IMR-90 (cell line): ENCODE data around the gene CFAP43. TPM values are rescaled to one million over a fixed set of nuclear protein-coding genes. Genes with fewer than 3 reads are reported as not detected.

Experiments used
- ATAC-seq: fragments of 200-7000 bp; cut with Tn5 transposase; 2 replicates; pipeline ENCODE4 v1.9.1; 2020; ENCODE audit warnings: low read depth, mild to moderate bottlenecking, moderate library complexity
- BruUV-seq: library from RNA; stranded (reverse); fragments of 400-500 nt; replicated peaks from 2 replicates; lab custom pipeline; 2021; lab: Mats Ljungman, UMichigan
- CTCF ChIA-PET: fragments of 300-600 bp; formaldehyde crosslinking; extraction: SDS; loops from one replicate; lab custom pipeline; 2021; ENCODE audit warnings: antibody characterized with exemption; lab: Yijun Ruan, JAX
- POLR2A ChIA-PET: fragments of 300-600 bp; sonication (Branson Sonifier 250); formaldehyde crosslinking; loops from one replicate; lab custom pipeline; 2022; ENCODE audit warnings: antibody characterized with exemption; ENCODE audit not compliant: unreplicated experiment; lab: Charles Lee
- DNase-seq: peaks from one replicate; pipeline ENCODE4 v3.0.0; 2013
- H2AFZ ChIP-seq: replicated peaks from 2 replicates; pipeline ENCODE3; 2013; ENCODE audit warnings: low read length, mild to moderate bottlenecking; ENCODE audit not compliant: poor library complexity
- H2AK5ac ChIP-seq: 2 replicates; pipeline ENCODE4 v1.6.1; 2013; ENCODE audit warnings: low read depth, low read length, inconsistent platforms
- H2AK9ac ChIP-seq: replicated peaks from 2 replicates; pipeline ENCODE3; 2013; ENCODE audit warnings: mild to moderate bottlenecking, low read depth, low read length, moderate library complexity; ENCODE audit not compliant: poor library complexity
- H2BK120ac ChIP-seq: 2 replicates; pipeline ENCODE4 v1.6.1; 2013; ENCODE audit warnings: low read depth, low read length, inconsistent platforms
- H2BK15ac ChIP-seq: 3 replicates; pipeline ENCODE4 v1.6.1; 2013; ENCODE audit warnings: low read depth, low read length, inconsistent platforms
- H2BK20ac ChIP-seq: 2 replicates; pipeline ENCODE4 v1.6.1; 2013; ENCODE audit warnings: low read depth, mild to moderate bottlenecking, inconsistent platforms, low read length, moderate library complexity
- H2BK5ac ChIP-seq: 2 replicates; pipeline ENCODE4 v1.6.1; 2013; ENCODE audit warnings: mild to moderate bottlenecking, low read depth, low read length, inconsistent platforms; ENCODE audit not compliant: poor library complexity, severe bottlenecking
- H3K14ac ChIP-seq: replicated peaks from 2 replicates; pipeline ENCODE4 v1.6.1; 2013; ENCODE audit warnings: low read depth, low read length, inconsistent platforms
- H3K18ac ChIP-seq: 2 replicates; pipeline ENCODE4 v1.6.1; 2013; ENCODE audit warnings: low read depth, low read length, control low read depth
- H3K23ac ChIP-seq: 2 replicates; pipeline ENCODE4 v1.6.1; 2013; ENCODE audit warnings: low read depth, low read length, inconsistent platforms
- H3K27ac ChIP-seq: 2 replicates; pipeline ENCODE4 v1.5.1; 2013; ENCODE audit warnings: mild to moderate bottlenecking, control low read depth, low read length; ENCODE audit not compliant: insufficient read depth
- H3K27me3 ChIP-seq: 2 replicates; pipeline ENCODE4 v1.6.1; 2013; ENCODE audit warnings: low read length; ENCODE audit not compliant: control insufficient read depth, insufficient read depth
- H3K36me3 ChIP-seq: 2 replicates; pipeline ENCODE4 v1.6.1; 2013; ENCODE audit warnings: low read length, mixed read lengths; ENCODE audit not compliant: control insufficient read depth, insufficient read depth
- H3K4ac ChIP-seq: 2 replicates; pipeline ENCODE4 v1.6.1; 2013; ENCODE audit warnings: low read depth, low read length, inconsistent platforms
- H3K4me1 ChIP-seq: 2 replicates; pipeline ENCODE4 v1.6.1; 2013; ENCODE audit warnings: low read length, mixed read lengths; ENCODE audit not compliant: control insufficient read depth, insufficient read depth
- H3K4me2 ChIP-seq: 2 replicates; pipeline ENCODE4 v1.6.1; 2013; ENCODE audit warnings: low read depth, mild to moderate bottlenecking, control low read depth, low read length, moderate library complexity
- H3K4me3 ChIP-seq: 2 replicates; pipeline ENCODE4 v1.5.1; 2013; ENCODE audit warnings: low read depth, mild to moderate bottlenecking, control low read depth, low read length, moderate library complexity; ENCODE audit not compliant: insufficient read depth
- H3K56ac ChIP-seq: 2 replicates; pipeline ENCODE4 v1.6.1; 2013; ENCODE audit warnings: low read length, inconsistent platforms; ENCODE audit not compliant: insufficient read depth; ENCODE audit errors: extremely low read depth
- H3K79me1 ChIP-seq, 2 experiments: 2 replicates each; pipeline ENCODE4 v1.6.1; 2013; ENCODE audit warnings: low read length in 2 of 2, inconsistent platforms in 1 of 2, low read depth in 1 of 2
- H3K9ac ChIP-seq: 2 replicates; pipeline ENCODE4 v1.6.1; 2013; ENCODE audit warnings: low read depth, low read length, control low read depth
- H3K9me1 ChIP-seq: 2 replicates; pipeline ENCODE4 v1.6.1; 2013; ENCODE audit warnings: low read length, inconsistent platforms; ENCODE audit not compliant: insufficient read depth
- H3K9me3 ChIP-seq: 2 replicates; pipeline ENCODE4 v1.6.1; 2013; ENCODE audit warnings: low read length; ENCODE audit not compliant: control insufficient read depth, insufficient read depth
- H4K20me1 ChIP-seq: 2 replicates; pipeline ENCODE4 v1.6.1; 2013; ENCODE audit warnings: low read length, inconsistent platforms; ENCODE audit not compliant: insufficient read depth
- H4K5ac ChIP-seq: 2 replicates; pipeline ENCODE4 v1.6.1; 2013; ENCODE audit warnings: mild to moderate bottlenecking, low read depth, low read length, control low read depth
- H4K8ac ChIP-seq, 2 experiments: 2 replicates each; pipeline ENCODE4 v1.6.1; 2013; ENCODE audit warnings: low read depth in 2 of 2, low read length in 2 of 2, control low read depth in 1 of 2, inconsistent platforms in 1 of 2
- H4K91ac ChIP-seq: 2 replicates; pipeline ENCODE4 v1.6.1; 2013; ENCODE audit warnings: low read depth, low read length, inconsistent platforms; ENCODE audit not compliant: insufficient read depth
- BHLHE40 ChIP-seq: fragments of 150-350 bp; IDR thresholded peaks from 2 replicates; pipeline ENCODE4 v1.6.1; 2016; ENCODE audit warnings: mild to moderate bottlenecking, low read depth, low read length
- CEBPB ChIP-seq: IDR thresholded peaks from 2 replicates; pipeline ENCODE4 v1.6.1; 2012; ENCODE audit warnings: low read depth, low read length, improper control_type of control experiment
- CHD1 ChIP-seq: IDR thresholded peaks from 2 replicates; pipeline ENCODE4 v1.6.1; 2012; ENCODE audit warnings: low read depth, low read length, improper control_type of control experiment
- FOS ChIP-seq: fragments of 150-350 bp; IDR thresholded peaks from 2 replicates; pipeline ENCODE4 v1.6.1; 2016; ENCODE audit warnings: low read depth, low read length
- MAFK ChIP-seq: IDR thresholded peaks from 2 replicates; pipeline ENCODE4 v1.6.1; 2012; ENCODE audit warnings: low read depth, low read length, improper control_type of control experiment
- MAZ ChIP-seq: IDR thresholded peaks from 2 replicates; pipeline ENCODE4 v1.6.1; 2012; ENCODE audit warnings: low read depth, mild to moderate bottlenecking, low read length, improper control_type of control experiment, moderate library complexity, borderline replicate concordance
- MXI1 ChIP-seq: IDR thresholded peaks from 2 replicates; pipeline ENCODE4 v1.6.1; 2012; ENCODE audit warnings: low read depth, mild to moderate bottlenecking, low read length, moderate library complexity, borderline replicate concordance
- NFE2L2 ChIP-seq: fragments of 150-350 bp; IDR thresholded peaks from 2 replicates; pipeline ENCODE4 v1.6.1; 2016; ENCODE audit warnings: low read depth, mild to moderate bottlenecking, low read length
- POLR2A ChIP-seq: IDR thresholded peaks from 2 replicates; pipeline ENCODE4 v1.6.1; 2012; ENCODE audit warnings: mild to moderate bottlenecking, low read depth, low read length
- RAD21 ChIP-seq: IDR thresholded peaks from 2 replicates; pipeline ENCODE4 v1.6.1; 2012; ENCODE audit warnings: low read length, improper control_type of control experiment
- RCOR1 ChIP-seq: IDR thresholded peaks from 2 replicates; pipeline ENCODE4 v1.6.1; 2012; ENCODE audit warnings: mild to moderate bottlenecking, low read length, improper control_type of control experiment; ENCODE audit not compliant: insufficient replicate concordance
- RFX5 ChIP-seq: IDR thresholded peaks from 2 replicates; pipeline ENCODE4 v1.8.0; 2012; ENCODE audit warnings: low read depth, mild to moderate bottlenecking, low read length, moderate library complexity
- SMC3 ChIP-seq: fragments of 150-350 bp; IDR thresholded peaks from 2 replicates; pipeline ENCODE4 v1.6.1; 2016; ENCODE audit warnings: low read depth, mild to moderate bottlenecking, antibody characterized with exemption, low read length, moderate library complexity
- WGBS, 2 experiments: methylation state at CpG; one replicate each; pipeline versions ENCODE4 v1.1.5 to v1.1.7; 2013; ENCODE audit warnings: missing lambda C conversion rate in 2 of 2; ENCODE audit not compliant: insufficient read length in 1 of 2; ENCODE audit errors: extremely low coverage in 2 of 2; 5-methylcytosine and 5-hydroxymethylcytosine counted together
- dilution Hi-C: fragments of 300-500 bp; cut with HindIII; formaldehyde crosslinking; loops from one replicate; pipeline ENCODE4 v1.14.3; 2018; ENCODE audit warnings: low sequenced_read_pairs; ENCODE audit not compliant: unreplicated experiment
- in situ Hi-C: fragments of 300-500 bp; cut with MboI; formaldehyde crosslinking; loops from 3 replicates; pipeline ENCODE4 v1.14.3; 2019; ENCODE audit warnings: low sequenced_read_pairs, inconsistent platforms, mixed read lengths
- intact Hi-C: fragments of 100-400 bp; cut with micrococcal nuclease; formaldehyde crosslinking; loops from 2 replicates; pipeline ENCODE4 v1.10.0; 2022
- polyA plus RNA-seq, 3 experiments: library from polyadenylated mRNA; depleted of rRNA; stranded (reverse); fragments of >200 nt; gene quantifications; 2 replicates each; pipeline ENCODE4 v1.2.3, GENCODE V29; 2012; ENCODE audit warnings: low replicate concordance in 1 of 3
- total RNA-seq: library from RNA; depleted of rRNA; stranded (reverse); fragments of >200 nt; gene quantifications from 2 replicates; pipeline ENCODE4 v1.2.3, GENCODE V29; 2012
- TF ChIP-seq, protein P1 (sequence below): conservative IDR thresholded peaks from 2 replicates; pipeline ENCODE4 v1.5.1; 2012; ENCODE audit warnings: mild to moderate bottlenecking, low read depth, low read length, improper control_type of control experiment
- TF ChIP-seq, protein P2 (sequence below): fragments of 150-350 bp; IDR thresholded peaks from 2 replicates; pipeline ENCODE4 v1.6.1; 2016; ENCODE audit warnings: low read depth, mild to moderate bottlenecking, low read length, moderate library complexity, borderline replicate concordance

CFAP43 gene
- total and polyA plus RNA-seq, 2 of the 4 experiments (the other 2 are of a cell fraction): under 0.01 to 0.05 TPM

DNA sequence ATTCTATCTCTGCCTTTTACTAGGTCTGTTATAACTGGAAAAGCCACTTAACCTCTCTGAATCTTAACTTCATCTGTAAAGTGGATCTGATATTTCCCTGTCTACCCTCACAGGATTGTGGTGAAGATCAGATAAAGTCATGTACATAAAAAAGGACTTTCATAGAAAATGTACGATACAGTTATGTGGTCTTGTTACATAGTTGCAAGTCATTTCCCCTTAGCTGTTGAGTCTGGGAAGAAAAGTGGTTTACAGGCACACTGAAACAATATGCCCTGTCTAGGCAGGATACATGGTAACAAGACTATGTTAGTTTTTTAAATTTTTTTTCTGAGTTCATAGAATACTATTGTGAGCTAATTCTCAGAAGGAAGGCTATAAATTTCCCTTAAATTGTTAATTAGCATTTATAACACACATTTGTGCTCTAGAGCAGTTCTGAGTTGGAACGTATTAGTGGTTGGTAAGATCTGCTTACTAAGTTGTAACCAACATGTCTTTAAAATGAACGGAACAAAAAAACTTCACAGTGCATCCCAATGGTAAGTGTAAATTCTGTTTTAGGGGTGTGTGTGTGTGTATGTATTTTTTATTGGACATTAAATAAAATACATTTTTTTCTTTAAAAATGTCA lies 15.5 kb upstream of the CFAP43 start:
- POLR2A ChIA-PET: no interaction called here
- no peak overlapping the region for H3K4me2 ChIP-seq
- H3K4ac ChIP-seq: no peak overlapping the region
- no peak overlapping the region for H2BK15ac ChIP-seq
- H4K8ac ChIP-seq: no peak overlapping the region
- H2AK9ac ChIP-seq: no peak overlapping the region
- H4K91ac ChIP-seq: no peak overlapping the region
- H3K14ac ChIP-seq: no peak overlapping the region
- H2BK20ac ChIP-seq: no peak overlapping the region
- no peak overlapping the region for H3K27ac ChIP-seq
- 80% methylated on average over 1 of the region's 3 CpGs; no CpG with 5 or more reads in 1 of the 2 experiments for WGBS, 2 experiments
- H3K56ac ChIP-seq: no peak overlapping the region
- no peak for DNase-seq
- no peak for ATAC-seq
- intact Hi-C loops: no loop called here
- H3K27me3 ChIP-seq: no peaks in the 10 kb centered on the region
- in situ Hi-C loops: no loop called here
- no peak overlapping the region for H2AFZ ChIP-seq
- H3K9ac ChIP-seq: no peak overlapping the region
- TF ChIP-seq MXI1: no peak
- TF ChIP-seq BHLHE40: no peak
- no peak for TF ChIP-seq CHD1
- no peak for TF ChIP-seq SMC3
- no peak for TF ChIP-seq RFX5
- no peak for TF ChIP-seq NFE2L2
- TF ChIP-seq, protein P1, sequence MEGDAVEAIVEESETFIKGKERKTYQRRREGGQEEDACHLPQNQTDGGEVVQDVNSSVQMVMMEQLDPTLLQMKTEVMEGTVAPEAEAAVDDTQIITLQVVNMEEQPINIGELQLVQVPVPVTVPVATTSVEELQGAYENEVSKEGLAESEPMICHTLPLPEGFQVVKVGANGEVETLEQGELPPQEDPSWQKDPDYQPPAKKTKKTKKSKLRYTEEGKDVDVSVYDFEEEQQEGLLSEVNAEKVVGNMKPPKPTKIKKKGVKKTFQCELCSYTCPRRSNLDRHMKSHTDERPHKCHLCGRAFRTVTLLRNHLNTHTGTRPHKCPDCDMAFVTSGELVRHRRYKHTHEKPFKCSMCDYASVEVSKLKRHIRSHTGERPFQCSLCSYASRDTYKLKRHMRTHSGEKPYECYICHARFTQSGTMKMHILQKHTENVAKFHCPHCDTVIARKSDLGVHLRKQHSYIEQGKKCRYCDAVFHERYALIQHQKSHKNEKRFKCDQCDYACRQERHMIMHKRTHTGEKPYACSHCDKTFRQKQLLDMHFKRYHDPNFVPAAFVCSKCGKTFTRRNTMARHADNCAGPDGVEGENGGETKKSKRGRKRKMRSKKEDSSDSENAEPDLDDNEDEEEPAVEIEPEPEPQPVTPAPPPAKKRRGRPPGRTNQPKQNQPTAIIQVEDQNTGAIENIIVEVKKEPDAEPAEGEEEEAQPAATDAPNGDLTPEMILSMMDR: no peak
- no peak for TF ChIP-seq POLR2A
- no peak for TF ChIP-seq MAFK
- TF ChIP-seq, protein P2, sequence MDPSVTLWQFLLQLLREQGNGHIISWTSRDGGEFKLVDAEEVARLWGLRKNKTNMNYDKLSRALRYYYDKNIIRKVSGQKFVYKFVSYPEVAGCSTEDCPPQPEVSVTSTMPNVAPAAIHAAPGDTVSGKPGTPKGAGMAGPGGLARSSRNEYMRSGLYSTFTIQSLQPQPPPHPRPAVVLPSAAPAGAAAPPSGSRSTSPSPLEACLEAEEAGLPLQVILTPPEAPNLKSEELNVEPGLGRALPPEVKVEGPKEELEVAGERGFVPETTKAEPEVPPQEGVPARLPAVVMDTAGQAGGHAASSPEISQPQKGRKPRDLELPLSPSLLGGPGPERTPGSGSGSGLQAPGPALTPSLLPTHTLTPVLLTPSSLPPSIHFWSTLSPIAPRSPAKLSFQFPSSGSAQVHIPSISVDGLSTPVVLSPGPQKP: no peak
- no peak for TF ChIP-seq CEBPB
- TF ChIP-seq FOS: no peak
- TF ChIP-seq MAZ: no peak
- no peak for TF ChIP-seq RAD21
- no peak for TF ChIP-seq RCOR1
- dilution Hi-C loops: no loop called here
- H2BK120ac ChIP-seq: no peak overlapping the region
- H3K23ac ChIP-seq: no peak overlapping the region
- H2BK5ac ChIP-seq: no peak overlapping the region
- CTCF ChIA-PET: no interaction called here
- no peaks in the 10 kb centered on the region; the same call in 1 of the 2 replicates for H3K9me3 ChIP-seq
- no peaks in the 10 kb centered on the region for H3K4me1 ChIP-seq
- no peak overlapping the region for H2AK5ac ChIP-seq
- no peak overlapping the region for H3K4me3 ChIP-seq
- no peaks in the 10 kb centered on the region for H3K36me3 ChIP-seq
- H4K5ac ChIP-seq: no peak overlapping the region
- no TSS peak for BruUV-seq
- H3K79me1 ChIP-seq: no peaks in the 10 kb centered on the region
- H3K18ac ChIP-seq: no peak overlapping the region
- no peaks in the 10 kb centered on the region for H4K20me1 ChIP-seq
- H3K9me1 ChIP-seq: no peaks in the 10 kb centered on the region
